ENCODE measurements around the gene EFCAB12.
A peak's percentile ranks its signal among the peaks of the same experiment; 100 is the strongest.
"Not testable (repeated sequence)": the region's sequence is repeated elsewhere in the genome, so short reads cannot be mapped to it uniquely, and the experiment has no call there.

The EFCAB12 gene

DNA sequence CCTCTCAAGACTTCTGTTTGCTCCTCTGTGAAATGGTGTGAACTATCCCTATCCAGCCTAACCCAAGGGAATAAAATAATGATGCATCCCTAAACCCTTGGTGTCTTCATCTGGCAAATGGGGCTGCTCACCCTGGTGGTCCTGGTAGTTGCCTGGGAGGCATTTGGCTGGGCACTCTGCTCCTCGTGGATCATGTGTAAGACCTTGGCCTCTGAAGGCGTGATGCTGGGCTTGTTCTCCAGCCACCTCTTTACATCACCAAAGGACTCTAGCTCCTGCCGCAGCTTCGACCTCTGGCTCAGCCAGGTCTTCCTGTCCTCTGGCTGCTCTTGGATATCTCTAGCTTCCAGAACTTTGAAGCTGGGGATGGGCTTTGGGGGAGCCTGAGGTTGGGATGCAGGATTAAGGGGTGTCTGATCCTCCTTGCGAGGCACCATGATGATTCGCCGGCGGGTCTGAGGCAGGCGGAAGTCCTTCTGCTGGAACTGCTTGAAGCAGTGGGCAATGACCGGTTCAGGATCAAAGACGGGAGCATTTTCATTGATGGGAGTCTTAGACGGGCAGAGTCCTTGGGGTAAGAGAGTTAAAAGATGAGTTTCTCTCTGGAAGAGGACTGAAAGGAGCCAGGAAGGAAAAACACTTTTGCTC lies 7.1 kb downstream of the EFCAB12 start:
- DNase-seq (ENCODE audit: low read depth), result no peak

DNA sequence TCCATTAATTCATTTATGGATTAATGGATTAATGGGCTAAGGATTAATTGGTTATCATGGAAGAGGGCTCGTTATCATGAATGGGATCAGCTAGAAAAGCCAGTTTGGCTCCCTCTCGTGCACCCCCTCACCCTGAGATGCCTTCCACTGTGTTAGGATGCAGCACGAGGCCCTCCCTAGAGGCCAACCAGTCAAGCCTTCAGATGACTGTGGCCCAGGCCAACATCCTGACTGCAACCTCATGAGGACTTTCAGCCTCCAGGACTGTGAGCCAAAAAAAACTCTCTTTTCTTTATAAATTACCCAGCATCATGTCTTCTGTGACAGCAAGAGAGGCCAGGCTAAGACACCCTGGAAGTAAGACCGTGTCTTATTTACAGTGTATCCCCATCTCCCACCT lies 9.0 kb downstream of the EFCAB12 start:
- DNase-seq (ENCODE audit: low read depth), result no peak

DNA sequence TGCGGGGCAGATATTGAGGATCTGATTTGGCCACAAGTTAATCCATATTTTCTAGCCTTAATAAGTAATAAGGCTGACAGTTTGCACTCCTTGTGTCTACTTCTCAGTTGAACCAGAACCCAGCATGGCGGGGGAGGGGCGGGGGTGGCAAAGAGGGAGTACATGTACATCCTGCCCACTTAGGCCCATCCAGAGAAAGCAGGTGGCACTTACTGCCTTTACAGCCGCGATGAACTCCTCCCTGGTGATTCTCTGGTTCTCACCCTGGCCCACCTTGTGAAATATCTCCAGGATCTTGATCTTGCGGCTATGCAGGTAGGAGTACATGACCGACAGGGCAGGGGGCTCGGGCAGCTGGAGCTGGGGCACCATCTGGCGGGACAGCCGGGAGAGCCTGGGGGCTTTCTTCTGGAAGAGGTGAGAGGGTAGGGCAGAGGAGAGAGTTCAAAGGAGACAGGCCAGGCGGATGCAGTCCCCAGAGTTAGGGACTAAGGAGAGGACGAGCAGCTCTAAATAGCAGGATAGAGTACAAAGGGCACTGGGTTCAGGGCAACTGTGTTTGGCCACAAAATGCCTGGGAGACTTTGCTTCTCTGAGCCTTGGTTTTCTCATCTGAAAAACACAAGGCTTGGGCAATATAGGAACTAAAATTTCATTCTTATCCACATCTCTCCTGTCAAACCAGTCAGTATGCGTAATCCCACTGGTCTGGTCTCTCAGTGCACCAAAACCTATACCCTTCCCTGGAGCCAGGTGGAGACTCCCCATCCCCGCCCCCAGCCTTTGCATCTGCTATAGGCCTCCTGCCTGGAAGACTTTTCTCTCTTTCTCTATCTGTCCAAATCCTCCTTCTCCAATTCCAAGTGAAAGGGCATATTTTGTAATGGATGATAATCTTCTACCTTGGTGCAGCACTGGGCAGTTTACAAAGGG lies 10.1 kb downstream of the EFCAB12 start:
- DNase-seq (ENCODE audit: low read depth), result no peak

DNA sequence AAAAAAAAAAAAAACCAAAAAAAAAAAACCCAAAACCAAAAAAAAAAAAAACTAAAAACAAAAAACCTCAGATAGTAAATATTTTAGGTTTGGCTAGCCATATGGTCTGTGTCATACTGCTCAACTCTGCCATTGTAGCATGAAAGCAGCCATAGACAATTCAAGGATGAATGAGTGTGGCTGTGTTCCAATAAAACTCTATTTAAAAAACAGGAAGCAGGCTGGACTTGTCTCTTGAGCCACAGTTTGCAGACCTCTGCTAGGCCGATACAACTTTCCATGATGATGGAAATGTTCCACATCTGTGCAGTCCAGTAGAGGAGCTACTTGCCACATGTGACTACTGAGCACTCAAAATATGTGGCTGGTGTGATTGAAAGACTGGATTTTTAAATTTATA lies 11.1 kb downstream of the EFCAB12 start:
- DNase-seq (ENCODE audit: low read depth), result no peak

DNA sequence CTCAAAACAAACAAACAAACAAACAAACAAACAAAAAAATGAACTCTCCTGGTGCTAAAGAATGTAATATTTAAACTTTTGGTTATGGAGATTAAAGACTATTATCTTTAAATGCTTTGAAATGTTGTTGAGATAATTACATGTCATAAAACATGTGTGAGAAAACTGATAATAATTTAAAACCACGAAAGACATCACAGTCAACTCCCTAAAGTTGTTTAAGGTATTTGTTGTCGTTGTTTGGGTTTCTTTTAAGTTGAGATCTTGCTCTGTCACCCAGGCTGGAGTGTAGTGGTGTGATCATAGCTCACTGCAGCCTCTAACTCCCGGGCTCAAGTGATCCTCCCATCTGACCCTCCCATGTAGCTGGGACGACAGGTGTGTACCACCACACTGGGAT lies 12.0 kb downstream of the EFCAB12 start:
- DNase-seq (ENCODE audit: low read depth), result no peak

DNA sequence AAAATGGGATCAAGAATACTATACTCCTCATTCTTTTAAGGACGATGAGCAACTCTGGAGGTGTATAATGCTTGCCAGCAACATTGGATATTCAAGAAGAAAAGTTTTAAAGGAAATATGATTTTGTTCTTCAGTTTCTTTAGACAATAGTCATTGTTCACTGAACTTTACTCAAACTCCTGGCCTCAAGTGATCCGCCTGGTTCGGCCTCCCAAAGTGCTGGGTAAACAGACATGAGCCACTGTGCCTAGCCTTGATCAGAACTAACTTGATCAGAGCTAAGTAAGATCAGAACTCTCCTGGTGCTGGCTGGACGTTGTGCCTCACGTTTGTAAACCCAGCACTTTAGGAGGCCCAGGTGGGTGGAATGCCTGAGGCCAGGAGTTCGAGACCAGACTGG lies 12.6 kb downstream of the EFCAB12 start:
- DNase-seq (ENCODE audit: low read depth), result no peak

DNA sequence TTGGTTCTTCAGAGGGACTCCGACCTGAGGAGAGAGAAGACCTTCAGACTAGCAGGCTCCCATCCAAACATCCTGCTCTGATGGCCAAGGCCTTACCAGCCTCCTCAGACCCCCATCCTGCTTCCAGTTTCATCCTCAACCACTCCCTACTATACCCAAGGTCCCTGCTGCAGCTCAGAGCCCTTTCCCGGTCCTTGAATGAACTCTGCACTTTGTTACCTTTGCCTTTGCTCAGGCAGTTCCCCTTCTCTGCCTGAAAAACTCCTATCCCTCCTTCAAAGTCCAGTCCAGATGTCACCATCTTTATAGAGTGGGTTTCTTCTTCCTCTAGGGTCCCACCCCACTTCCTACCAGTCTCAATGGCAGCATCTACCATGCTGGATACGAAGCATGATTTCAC lies 13.1 kb downstream of the EFCAB12 start:
- DNase-seq (ENCODE audit: low read depth), result no peak

DNA sequence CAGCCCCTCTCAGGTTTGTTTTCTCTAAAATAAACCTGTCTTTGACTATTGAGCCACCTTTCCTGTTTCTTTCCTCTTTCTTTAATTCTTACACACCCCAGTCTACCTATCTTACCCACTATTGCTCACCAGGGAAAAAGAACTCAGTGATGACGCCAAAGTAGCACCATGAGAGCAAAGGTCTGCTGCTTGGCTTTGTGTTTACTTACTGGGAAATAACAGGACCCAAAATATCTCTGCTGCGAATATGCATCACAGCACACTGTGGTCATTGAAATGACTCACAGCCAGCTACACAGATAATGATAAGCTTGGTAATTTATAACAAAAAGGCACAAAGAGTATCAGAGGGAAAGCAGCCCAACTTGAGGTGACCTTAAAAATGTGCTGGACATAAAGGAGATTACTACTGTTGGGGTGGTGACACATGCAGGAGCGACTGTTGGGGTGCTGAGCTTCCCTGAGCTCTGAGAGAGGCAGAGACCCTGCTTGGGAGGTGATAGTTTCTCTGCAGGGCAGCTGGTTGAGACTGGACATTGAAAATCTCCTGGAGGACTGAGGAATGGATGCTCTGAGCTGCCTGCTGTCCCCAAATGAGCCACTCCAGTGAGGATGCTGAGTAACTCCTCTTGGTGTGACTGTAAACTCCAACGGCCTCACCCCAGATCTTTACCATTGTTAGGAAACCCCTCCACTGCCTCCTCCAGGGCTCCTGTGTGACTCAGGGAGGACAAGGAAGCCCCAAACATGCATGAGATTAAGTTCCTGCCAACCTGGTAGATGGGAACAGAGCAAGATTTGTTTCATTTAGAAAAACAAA lies 14.5 kb downstream of the EFCAB12 start:
- DNase-seq (ENCODE audit: low read depth), result no peak

DNA sequence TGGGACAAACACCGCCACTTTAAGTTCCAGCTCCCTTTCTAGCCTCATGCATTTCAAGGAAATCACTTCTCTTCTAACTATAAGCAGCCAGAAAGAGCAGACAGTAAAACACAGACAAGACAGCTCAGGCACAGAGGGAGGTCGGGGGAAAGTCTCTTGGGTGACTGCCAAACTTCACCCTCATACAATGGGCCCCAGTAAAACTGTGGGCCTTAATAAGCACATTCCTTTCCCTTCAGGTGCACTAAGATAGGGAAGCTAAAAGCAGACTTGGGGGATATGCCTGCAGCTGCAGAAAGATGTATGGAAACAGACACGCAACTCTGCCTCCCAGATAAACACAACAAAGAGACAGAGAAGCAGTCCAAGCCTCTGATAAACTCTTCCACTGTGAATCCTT lies 15.2 kb downstream of the EFCAB12 start:
- not testable (repeated sequence) for DNase-seq (ENCODE audit: low read depth)

DNA sequence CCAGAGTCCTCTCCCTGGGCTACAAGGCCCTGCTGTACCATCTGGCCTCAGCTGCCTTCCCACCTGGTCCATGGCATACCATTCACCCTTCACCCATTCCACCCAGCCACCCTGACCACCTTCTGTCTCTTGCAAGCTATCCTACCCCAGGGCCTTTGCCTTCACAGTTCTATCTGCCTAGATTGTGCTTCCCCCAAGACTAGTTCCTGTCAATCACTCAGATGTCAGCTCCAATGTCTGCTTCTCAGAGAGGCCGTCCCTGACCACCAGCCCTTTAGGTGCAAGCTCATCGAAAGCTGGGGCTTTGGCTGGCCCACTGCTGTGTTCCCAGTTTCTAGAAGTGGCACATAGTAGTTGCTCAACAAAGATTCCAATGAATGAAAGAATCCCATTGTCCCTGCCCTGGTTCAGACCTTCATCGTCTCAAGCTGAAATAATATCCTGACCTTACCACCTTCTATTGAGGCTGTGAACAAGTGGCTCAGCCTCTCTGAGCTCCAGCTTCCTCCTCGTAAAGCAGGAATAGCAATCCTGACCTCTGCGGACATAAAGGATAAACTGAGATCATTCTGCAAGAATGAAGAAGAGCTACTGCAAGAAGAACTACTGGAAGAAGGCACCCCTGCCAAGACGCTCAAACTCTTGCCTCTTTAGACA lies 15.8 kb downstream of the EFCAB12 start:
- DNase-seq (ENCODE audit: low read depth), result no peak

DNA sequence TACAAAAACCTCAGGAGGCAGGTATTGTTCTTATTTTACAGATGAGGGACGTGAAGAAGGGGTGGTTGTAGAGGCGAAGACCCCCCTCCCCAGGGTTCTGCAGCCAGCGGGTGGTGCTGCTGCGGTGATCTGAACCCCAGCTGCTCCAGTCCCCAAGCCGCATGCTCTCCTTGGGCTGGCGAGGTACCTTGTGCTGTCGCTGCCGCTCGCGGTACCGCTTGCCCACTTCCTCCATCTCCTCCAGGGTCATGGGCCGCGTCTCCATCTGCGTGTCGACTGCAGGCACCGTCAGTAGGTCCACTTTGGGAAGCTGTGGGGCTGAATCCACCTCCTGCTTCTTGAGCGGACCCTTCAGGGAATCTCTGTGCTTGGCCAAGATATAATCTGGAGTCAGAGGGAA lies 17.5 kb downstream of the EFCAB12 start:
- no peak for DNase-seq (ENCODE audit: low read depth)

DNA sequence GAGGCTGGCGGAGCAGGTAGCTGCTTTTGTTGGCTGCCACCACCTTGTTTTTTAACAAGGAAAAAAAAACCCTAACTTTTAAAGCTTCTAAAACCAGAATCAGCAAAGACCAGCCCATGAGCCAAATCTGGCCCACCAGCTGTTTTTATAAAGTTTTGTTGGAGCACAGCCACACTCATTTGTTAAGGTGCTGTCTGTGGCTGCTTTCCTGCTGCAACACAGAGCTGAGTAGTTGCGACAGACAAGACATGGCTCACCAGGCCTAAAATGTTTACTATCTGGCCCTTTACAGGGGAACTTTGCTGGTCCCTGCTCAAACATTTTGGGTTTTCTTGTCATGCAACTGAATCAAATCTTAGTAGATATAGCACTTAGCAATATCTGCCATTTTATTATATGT lies 18.9 kb downstream of the EFCAB12 start:
- DNase-seq (ENCODE audit: low read depth), result no peak

DNA sequence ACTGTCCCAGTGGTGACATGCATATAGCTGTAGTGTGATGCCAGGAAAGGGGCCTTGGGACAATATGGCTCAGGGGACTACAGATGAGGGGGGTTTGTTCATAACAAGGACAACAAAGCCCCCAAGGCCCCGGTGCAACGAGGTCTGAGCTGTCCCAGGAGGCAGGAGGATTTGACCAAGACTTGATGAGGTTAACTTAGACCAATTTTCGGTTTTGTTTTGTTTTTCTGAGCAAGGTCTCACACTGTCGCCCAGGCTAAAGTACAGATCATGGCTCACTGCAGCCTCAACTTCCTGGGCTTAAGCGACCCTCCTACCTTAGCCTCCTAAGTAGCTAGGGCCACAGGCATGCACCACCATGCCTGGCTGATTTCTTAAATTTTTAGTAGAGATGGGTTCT lies 23.8 kb downstream of the EFCAB12 start:
- DNase-seq (ENCODE audit: low read depth), result no peak

DNA sequence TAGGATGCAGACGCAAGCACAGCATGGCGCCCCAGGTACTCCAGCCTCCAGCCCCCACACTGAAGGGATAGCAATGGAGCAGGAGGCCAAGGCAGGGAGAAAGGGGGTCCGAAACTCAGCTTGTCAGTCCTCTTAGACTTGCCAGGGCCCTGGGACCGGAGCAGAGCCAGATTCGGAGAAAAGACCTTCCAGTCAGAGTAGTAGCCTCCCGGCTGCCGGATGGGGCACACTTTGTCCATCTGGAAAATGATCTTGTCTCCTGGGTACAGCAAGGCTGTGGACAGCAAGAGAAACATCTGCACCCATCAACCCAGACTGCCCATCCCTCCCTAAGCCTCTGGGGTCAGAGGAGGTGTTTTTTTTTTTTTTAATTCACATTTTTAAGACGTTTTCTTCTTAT lies 24.3 kb downstream of the EFCAB12 start:
- DNase-seq (ENCODE audit: low read depth), result no peak

DNA sequence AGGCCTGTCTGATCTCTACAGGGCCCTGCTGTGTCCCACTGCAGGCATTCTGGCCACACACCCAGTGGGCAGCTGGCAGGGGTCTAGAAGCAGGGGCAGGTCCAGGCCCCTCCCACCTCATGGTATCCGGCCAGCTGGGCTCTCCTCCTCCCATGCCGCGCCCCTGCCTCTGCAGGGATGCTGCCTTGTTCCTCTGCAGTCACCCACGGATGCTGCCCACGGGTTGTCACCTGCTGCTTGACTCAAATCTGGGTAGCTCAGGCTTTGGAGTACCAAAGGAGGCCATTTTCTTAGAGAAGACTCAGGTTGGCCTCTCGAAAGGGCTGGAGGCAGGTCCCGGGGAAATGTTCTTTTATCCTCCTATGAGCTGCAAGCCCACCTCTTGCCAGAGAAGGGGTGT lies 25.0 kb downstream of the EFCAB12 start:
- no peak for DNase-seq (ENCODE audit: low read depth)

DNA sequence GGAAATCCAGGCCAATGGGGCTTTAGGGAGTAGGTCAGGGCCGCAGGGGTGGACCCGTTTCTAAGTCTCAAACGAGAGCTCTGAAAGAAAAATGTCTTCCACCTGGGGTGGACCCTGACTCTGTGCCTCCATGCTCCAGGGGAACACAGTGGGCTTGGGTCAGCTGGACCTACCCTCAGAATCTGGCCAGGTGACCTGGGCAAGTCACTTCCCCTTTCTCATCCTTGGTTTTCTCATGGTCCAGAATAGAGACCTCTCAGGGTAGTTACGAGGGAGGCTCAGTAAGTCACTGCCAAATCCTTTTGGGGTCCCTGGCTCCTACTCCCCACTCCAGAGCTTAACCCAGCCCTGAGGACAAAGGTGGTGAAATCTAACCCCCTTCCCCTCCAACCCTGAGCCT lies 25.8 kb downstream of the EFCAB12 start:
- DNase-seq (ENCODE audit: low read depth), result no peak

DNA sequence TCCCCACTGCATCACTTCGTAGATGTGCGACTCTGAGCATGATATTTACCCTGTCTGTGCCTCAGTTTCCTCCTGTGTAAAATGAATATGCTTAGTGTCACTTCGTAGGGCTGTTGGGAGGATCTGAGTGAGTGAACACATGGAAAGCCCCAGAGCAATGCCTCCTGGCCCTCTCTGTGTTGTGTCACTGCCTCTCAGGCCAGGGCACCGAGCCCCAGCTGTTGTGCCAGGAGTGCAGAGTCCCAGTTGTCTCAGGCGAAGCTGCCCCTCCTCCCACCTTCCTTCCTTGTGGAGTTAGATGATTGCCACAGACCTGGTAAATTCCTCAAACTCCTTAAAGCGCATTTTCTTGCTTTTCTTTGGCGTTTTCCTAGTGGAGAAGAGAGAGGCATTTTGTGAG lies 26.2 kb downstream of the EFCAB12 start:
- no peak for DNase-seq (ENCODE audit: low read depth)

DNA sequence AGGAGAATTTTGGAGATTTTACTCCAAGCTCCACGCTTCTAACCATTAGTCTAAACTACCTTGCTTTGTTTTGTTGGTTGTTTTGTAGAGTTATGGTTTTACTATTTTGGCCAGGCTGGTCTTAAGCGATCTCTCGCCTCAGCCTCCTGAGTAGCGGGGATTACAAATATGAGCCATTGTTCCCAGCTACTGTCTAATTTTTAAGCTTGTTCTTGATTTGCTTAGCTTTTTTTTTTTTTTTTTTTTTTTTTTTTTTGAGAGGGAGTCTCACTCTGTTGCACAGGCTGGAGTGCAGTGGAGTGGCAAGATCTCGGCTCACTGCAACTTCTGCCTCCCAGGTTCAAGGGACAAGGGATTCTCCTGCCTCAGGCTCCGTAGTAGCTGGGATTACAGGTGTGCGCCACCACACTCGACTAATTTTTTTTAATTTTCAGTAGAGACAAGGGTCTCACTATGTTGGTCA lies 28.5 kb downstream of the EFCAB12 start:
- DNase-seq (ENCODE audit: low read depth), result no peak

DNA sequence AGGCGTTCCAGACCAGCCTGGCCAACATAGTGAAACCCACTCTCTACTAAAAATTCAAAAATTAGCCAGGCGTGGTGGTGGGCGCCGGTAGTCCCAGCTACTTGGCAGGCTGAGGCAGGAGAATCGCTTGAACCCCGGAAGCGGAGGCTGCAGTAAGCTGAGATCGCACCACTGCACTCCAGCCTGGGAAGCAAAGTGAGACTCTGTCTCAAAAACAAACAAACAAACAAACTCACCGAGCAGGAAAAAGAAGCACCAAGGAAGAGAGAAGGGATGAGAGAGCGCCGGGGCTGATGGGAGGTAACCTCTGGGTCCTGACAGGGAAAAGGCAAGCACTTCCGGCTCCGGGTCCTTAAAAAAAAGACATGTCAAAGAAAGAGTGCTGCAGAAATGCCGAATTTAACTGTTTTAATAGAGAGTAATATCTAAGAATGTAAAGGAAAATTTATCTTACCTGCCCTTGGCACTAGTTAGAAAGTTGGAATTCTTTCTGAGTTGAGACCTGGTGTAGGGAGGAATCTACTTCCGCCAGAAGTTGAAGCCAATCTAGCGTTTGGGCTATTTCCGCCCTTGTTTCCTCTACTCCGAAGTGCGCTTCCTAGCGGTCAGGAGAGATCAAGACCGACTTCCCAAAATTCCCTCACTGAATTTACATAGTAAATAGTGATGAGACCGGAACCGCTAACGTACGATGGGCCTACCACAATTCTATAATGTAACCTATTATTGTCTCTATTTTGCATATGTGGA lies 29.1 kb downstream of the EFCAB12 start:
- DNase-seq (ENCODE audit: low read depth), result peak; percentile 60

DNA sequence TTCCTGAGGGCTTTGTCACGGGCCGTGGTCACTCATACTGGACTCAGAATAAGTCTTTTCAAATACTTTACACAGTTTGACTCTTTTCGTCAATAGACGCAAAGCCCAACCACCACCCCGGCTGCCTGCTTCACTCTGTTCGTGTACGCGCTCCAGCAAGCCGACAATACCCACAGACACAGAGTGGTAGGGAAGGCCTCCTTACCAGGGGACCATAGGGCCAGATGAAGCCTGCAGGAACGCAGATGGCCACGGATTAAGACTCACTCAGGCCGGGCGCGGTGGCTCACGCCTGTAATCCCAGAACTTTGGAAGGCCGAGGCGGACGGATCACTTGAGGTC lies 29.7 kb downstream of the EFCAB12 start:
- DNase-seq (ENCODE audit: low read depth), result peak; percentile 3

DNA sequence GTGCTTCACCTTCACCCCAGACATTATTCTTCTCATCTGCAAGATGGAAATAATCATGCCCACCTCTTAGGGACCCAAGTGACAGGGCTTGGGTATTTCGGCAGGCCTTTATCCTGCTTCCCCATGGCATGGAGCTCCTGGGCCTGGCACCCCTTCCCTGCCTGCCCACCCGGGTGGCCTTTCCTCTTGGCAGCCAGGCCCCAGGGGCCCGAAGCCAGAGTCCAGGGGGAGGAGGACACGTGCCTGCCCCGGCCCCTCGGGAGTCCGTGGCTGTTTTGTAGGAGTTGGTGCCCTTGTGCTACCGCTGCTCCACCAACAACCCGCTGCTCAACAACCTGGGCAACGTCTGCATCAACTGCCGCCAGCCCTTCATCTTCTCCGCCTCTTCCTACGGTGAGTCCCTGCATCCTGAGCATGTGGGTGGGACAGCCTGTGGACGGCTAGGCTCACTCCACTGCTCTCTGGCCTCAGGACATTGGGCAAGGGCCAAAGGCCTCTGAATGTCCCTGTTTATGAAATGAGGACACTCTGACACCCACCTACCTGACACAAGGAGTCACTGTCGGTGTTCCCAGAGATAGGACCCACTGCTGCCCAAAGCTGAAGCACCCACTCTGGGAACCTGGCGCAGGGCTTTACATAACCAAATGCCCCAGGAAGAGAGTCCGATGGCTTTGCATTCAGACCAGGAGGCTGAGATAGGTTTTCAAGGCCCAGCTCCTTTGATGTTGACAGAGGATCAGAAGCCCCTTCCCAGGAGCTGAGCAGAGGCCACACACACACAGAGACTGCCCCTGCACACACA lies 34.5 kb downstream of the EFCAB12 start:
- not testable (repeated sequence) for DNase-seq (ENCODE audit: low read depth)

Data from activated T-helper 9 cell treated with anti-CD3 and anti-CD28 coated beads, Interleukin-2, amount 50 U/mL, for 16 hours (primary cell).